B cell (primary cell): ENCODE results near the gene NBPF1.
"Not testable (repeated sequence)": the region's sequence is repeated elsewhere in the genome, so short reads cannot be mapped to it uniquely, and the experiment has no call there.

Experiments
- CTCF ChIP-seq: fragments of 200-600 bp; IDR thresholded peaks from one replicate; pipeline ENCODE4 v1.8.0; 2022; ENCODE audit warnings: antibody characterized with exemption, mild to moderate bottlenecking
- EZH2 ChIP-seq: IDR thresholded peaks from 2 replicates; pipeline ENCODE4 v1.6.1; 2012; ENCODE audit warnings: borderline replicate concordance, low read depth, mild to moderate bottlenecking, moderate library complexity, low read length; ENCODE audit not compliant: insufficient read depth, poor library complexity, severe bottlenecking

- TF ChIP-seq CTCF, EZH2: not testable (repeated sequence)
Observed at GRCh38 chr1:16534829-16535456, 78.4 kb downstream of the NBPF1 start.
